A673 (cell line): Measurements from ENCODE around the gene ZMPSTE24. TPM values are rescaled to one million over a fixed set of nuclear protein-coding genes. Genes with fewer than 3 reads are reported as not detected.

ENCODE experiments used
- BruUV-seq: library from RNA; stranded (reverse); fragments of 400-500 nt; replicated peaks from 2 replicates; lab custom pipeline; 2021; lab: Mats Ljungman, UMichigan
- CTCF ChIA-PET: fragments of 300-600 bp; sonication (Branson Sonifier 250); formaldehyde crosslinking; loops from one replicate; lab custom pipeline; 2022; ENCODE audit warnings: antibody characterized with exemption; lab: Charles Lee
- POLR2A ChIA-PET: fragments of 300-600 bp; sonication (Branson Sonifier 250); formaldehyde crosslinking; loops from one replicate; lab custom pipeline; 2022; ENCODE audit warnings: antibody characterized with exemption; ENCODE audit not compliant: low non-redundant PET; lab: Charles Lee
- DNase-seq: peaks from one replicate; pipeline ENCODE4 v3.0.0-alpha.2; 2015; ENCODE audit warnings: low spot score
- H3K27ac ChIP-seq: fragments of 200-600 bp; sonication (generic); 2 replicates; pipeline ENCODE4 v1.5.1; 2016; ENCODE audit warnings: mixed run types, low read depth, mild to moderate bottlenecking, mixed read lengths, antibody characterized with exemption, low read length; ENCODE audit not compliant: poor library complexity, severe bottlenecking
- H3K27me3 ChIP-seq: fragments of 200-600 bp; sonication (generic); replicated peaks from 2 replicates; pipeline ENCODE4 v1.6.1; 2017; ENCODE audit warnings: mixed run types, low read depth, mild to moderate bottlenecking, mixed read lengths, antibody characterized with exemption, low read length; ENCODE audit not compliant: insufficient read depth, poor library complexity
- H3K36me3 ChIP-seq: fragments of 200-600 bp; sonication (generic); 2 replicates; pipeline ENCODE4 v1.6.1; 2016; ENCODE audit warnings: mixed run types, mild to moderate bottlenecking, mixed read lengths, antibody characterized with exemption, low read length; ENCODE audit not compliant: insufficient read depth, poor library complexity, severe bottlenecking
- H3K4me1 ChIP-seq: fragments of 200-600 bp; sonication (generic); 2 replicates; pipeline ENCODE4 v1.6.1; 2017; ENCODE audit warnings: mixed run types, mild to moderate bottlenecking, mixed read lengths, antibody characterized with exemption, low read length; ENCODE audit not compliant: insufficient read depth, poor library complexity, severe bottlenecking
- H3K4me3 ChIP-seq: fragments of 200-600 bp; sonication (generic); 2 replicates; pipeline ENCODE4 v1.5.1; 2016; ENCODE audit warnings: low read depth, mixed run types, mild to moderate bottlenecking, mixed read lengths, low read length; ENCODE audit not compliant: poor library complexity, severe bottlenecking
- H3K9me3 ChIP-seq: fragments of 200-600 bp; sonication (generic); 2 replicates; pipeline ENCODE4 v1.6.1; 2016; ENCODE audit warnings: mixed run types, low read depth, mild to moderate bottlenecking, mixed read lengths, antibody characterized with exemption, low read length; ENCODE audit not compliant: poor library complexity, severe bottlenecking
- EZH2 ChIP-seq: fragments of 200-600 bp; sonication (generic); IDR thresholded peaks from 2 replicates; pipeline ENCODE4 v1.6.1; 2017; ENCODE audit warnings: borderline replicate concordance, low read depth, mild to moderate bottlenecking, mixed read lengths, antibody characterized with exemption, low read length; ENCODE audit not compliant: poor library complexity, severe bottlenecking
- intact Hi-C: fragments of 100-400 bp; cut with micrococcal nuclease; formaldehyde crosslinking; loops from one replicate; pipeline ENCODE4 v1.10.0; 2022; ENCODE audit not compliant: unreplicated experiment
- total RNA-seq: library from RNA; stranded (reverse); gene quantifications from 2 replicates; pipeline ENCODE4 v1.2.3, GENCODE V29; 2021
- TF ChIP-seq, protein P1 (sequence below): fragments of 300-800, 200-600 bp; sonication (generic); conservative IDR thresholded peaks from 2 replicates; pipeline ENCODE4 v1.5.1; 2017; ENCODE audit warnings: low read depth, mild to moderate bottlenecking, antibody characterized with exemption, low read length, moderate library complexity, mixed read lengths

Gene ZMPSTE24
- total RNA-seq, 1 experiment from 2014 or later, result 72.1 TPM

- no peak for TF ChIP-seq EZH2
- TF ChIP-seq, protein P1, sequence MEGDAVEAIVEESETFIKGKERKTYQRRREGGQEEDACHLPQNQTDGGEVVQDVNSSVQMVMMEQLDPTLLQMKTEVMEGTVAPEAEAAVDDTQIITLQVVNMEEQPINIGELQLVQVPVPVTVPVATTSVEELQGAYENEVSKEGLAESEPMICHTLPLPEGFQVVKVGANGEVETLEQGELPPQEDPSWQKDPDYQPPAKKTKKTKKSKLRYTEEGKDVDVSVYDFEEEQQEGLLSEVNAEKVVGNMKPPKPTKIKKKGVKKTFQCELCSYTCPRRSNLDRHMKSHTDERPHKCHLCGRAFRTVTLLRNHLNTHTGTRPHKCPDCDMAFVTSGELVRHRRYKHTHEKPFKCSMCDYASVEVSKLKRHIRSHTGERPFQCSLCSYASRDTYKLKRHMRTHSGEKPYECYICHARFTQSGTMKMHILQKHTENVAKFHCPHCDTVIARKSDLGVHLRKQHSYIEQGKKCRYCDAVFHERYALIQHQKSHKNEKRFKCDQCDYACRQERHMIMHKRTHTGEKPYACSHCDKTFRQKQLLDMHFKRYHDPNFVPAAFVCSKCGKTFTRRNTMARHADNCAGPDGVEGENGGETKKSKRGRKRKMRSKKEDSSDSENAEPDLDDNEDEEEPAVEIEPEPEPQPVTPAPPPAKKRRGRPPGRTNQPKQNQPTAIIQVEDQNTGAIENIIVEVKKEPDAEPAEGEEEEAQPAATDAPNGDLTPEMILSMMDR, result no peak
- ChIA-PET POLR2A (no interaction called here), CTCF (interaction anchor here (0.6 to 1.0 kb wide), 4 partner anchors 10 to 161 kb away, joined by 3 read pairs; no protein-coding TSS in a partner anchor)
- H3K27me3 ChIP-seq, result no peaks in the 10 kb centered on the region
- no TSS peak for BruUV-seq
- intact Hi-C loops, result no loop called here
- peaks cover 6% of the 10 kb centered on the region for H3K4me1 ChIP-seq
- DNase-seq, result no peak
- H3K36me3 ChIP-seq, result no peaks in the 10 kb centered on the region
- H3K4me3 ChIP-seq, result no peak overlapping the region
- H3K27ac ChIP-seq, result no peak overlapping the region
- no peaks in the 10 kb centered on the region for H3K9me3 ChIP-seq
Observed at GRCh38 chr1:40305451-40305850, 47.4 kb downstream of the ZMPSTE24 start.

DNA sequence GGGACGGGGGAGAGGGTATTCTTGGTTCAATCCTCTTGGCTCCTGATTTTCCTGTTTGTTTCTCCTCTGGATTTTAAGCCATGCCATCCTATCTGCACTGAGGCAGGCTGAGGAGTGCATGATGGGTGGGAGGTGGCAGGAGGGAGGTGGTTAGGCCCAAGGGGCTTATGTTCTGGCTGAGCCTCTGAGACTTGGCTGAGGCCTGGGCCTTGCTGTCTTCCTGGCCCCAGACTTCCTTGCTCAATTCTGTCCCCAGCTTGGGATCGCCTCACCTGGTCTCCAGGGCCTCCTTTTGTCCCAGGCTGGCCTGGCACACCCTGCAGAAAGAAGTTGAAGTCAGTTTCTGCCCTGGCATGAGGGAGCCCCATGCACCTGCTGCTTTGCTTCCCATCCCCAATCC is 47.8 kb downstream of the ZMPSTE24 start:
- Histone ChIP-seq H3K27ac (no peak overlapping the region), H3K27me3 (no peaks in the 10 kb centered on the region), H3K36me3 (no peaks in the 10 kb centered on the region), H3K4me3 (no peak overlapping the region), H3K4me1 (peaks cover 6% of the 10 kb centered on the region), H3K9me3 (no peaks in the 10 kb centered on the region)
- BruUV-seq, result no TSS peak
- CTCF ChIA-PET, result interaction anchor here (0.6 to 1.0 kb wide), 3 partner anchors 10 to 162 kb away, joined by 3 read pairs; no protein-coding TSS in a partner anchor
- no peak for TF ChIP-seq EZH2
- TF ChIP-seq, protein P1, result no peak
- intact Hi-C loops, result no loop called here
- POLR2A ChIA-PET, result no interaction called here
- no peak for DNase-seq

GRCh38 chr1:40306296-40306695 is 48.3 kb downstream of the ZMPSTE24 start:
- no peaks in the 10 kb centered on the region for H3K27me3 ChIP-seq
- ChIA-PET CTCF (interaction anchor here (0.8 kb wide), 1 partner anchor 10 kb away, joined by 3 read pairs; no protein-coding TSS in a partner anchor), POLR2A (no interaction called here)
- BruUV-seq, result no TSS peak
- intact Hi-C loops, result no loop called here
- DNase-seq, result no peak
- no peak overlapping the region for H3K27ac ChIP-seq
- no peaks in the 10 kb centered on the region for H3K36me3 ChIP-seq
- H3K4me3 ChIP-seq, result no peak overlapping the region
- H3K4me1 ChIP-seq, result peaks cover 6% of the 10 kb centered on the region
- TF ChIP-seq, protein P1, result no peak
- TF ChIP-seq EZH2, result no peak
- H3K9me3 ChIP-seq, result no peaks in the 10 kb centered on the region
